Prostate gland (tissue), 2 donors: Measurements from ENCODE around the gene PSKH1. TPM values are rescaled to one million over a fixed set of nuclear protein-coding genes. Genes with fewer than 3 reads are reported as not detected.

Experiments used
- DNase-seq: peaks from one replicate; pipeline ENCODE4 v3.0.0-alpha.2; 2019; ENCODE audit warnings: low spot score
- H3K27ac ChIP-seq, 2 donors: fragments of 200-600 bp; sonication (generic); 2 replicates each; pipeline ENCODE4 v1.5.1; 2017 to 2019
- H3K27me3 ChIP-seq: fragments of 200-600 bp; sonication (generic); replicated peaks from 2 replicates; pipeline ENCODE4 v1.5.1; 2019; ENCODE audit not compliant: insufficient read depth
- H3K36me3 ChIP-seq, 2 donors: fragments of 200-600 bp; sonication (generic); 1 replicate in 1 of 2; 2 replicates in 1 of 2; pipeline versions ENCODE4 v1.5.1 to v1.8.1; 2017 to 2019
- H3K4me1 ChIP-seq: fragments of 200-600 bp; sonication (generic); replicated peaks from 2 replicates; pipeline ENCODE4 v1.5.1; 2019
- H3K4me3 ChIP-seq, 2 donors: fragments of 200-600 bp; sonication (generic); 2 replicates each; pipeline ENCODE4 v1.5.1; 2017 to 2019
- H3K9me3 ChIP-seq: fragments of 200-600 bp; sonication (generic); 2 replicates; pipeline ENCODE4 v1.5.1; 2017
- CTCF ChIP-seq, 4 experiments: fragments of 200-600 bp in 2 of 4; fragments of 450-650 bp in 2 of 4; sonication (generic) in 2 of 4; IDR thresholded peaks; 1 replicate in 3 of 4; 2 replicates in 1 of 4; pipeline ENCODE4 v1.5.1; 2016 to 2019; ENCODE audit warnings: antibody characterized with exemption in 4 of 4, mild to moderate bottlenecking in 2 of 4, moderate library complexity in 2 of 4
- POLR2A ChIP-seq: fragments of 450-650 bp; IDR thresholded peaks from one replicate; pipeline ENCODE4 v1.6.1; 2016; ENCODE audit warnings: antibody characterized with exemption, mild to moderate bottlenecking
- POLR2AphosphoS5 ChIP-seq: sonication (generic); formaldehyde crosslinking; IDR thresholded peaks from one replicate; pipeline ENCODE4 v1.6.1; 2017; ENCODE audit warnings: antibody characterized with exemption
- WGBS: methylation state at CpG from one replicate; pipeline ENCODE4 v1.1.5; 2018; 5-methylcytosine and 5-hydroxymethylcytosine counted together
- intact Hi-C: fragments of 100-400 bp; cut with DNase I; formaldehyde crosslinking; loops from one replicate; pipeline ENCODE4 v1.14.2; 2022
- total RNA-seq, 2 donors: library from RNA; depleted of rRNA; stranded (reverse); fragments of >200 nt; gene quantifications; one replicate each; pipeline ENCODE4 v1.1.0, GENCODE V29; 2016

The PSKH1 gene
- total RNA-seq, 2 donors from 2014 or later = 16.7 to 53.2 TPM

DNA sequence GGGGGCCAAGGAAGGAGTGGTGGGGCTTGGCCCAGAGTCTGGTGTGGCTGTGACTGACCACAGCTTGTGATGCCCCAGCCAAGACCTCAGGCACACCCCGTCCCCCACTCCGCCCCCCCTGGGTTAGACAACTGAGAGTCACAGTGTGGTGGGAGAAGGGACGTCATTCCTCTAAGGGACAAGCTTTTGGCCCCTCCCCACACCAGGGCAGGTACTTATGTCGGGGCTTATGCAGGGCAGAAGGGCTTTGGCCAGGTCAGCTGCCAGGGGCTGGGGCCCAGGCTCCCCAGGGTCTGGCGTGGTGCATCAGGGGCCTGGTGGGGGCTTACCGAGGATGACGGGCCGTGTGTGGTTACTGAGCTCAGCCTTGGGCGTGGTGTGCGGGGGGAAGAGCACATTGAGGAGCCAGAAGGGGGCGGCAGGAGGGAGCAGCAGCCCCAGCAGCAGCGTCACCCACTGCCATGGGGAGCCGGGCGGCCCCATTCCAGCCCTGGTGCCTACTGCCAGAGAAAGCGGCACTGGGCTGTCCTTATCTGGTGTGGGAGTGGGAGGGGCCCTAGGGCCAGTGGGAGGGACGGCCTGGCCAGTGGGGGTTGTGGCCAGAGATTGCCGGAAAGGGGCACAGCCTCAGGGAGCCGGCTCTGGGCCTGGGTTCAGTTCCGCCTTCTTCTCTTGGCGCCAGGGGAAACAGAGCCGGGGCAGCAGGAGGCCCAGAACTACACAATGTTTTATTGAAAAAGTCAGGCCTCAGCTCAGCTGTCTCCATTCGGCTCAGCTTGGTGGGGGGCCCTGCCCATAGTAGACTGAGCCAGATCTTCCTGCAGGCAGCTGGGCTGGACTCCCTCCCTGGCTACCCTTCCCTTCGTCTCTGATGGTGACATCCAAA is 50.8 kb downstream of the PSKH1 start, which contains the start of gene LCAT:
LCAT (minus strand) TSS at position 502 of the 886 bp plus-strand sequence; CDS start at position 483, 19 bp downstream.
- intact Hi-C loops = no loop called here
- no peaks in the 10 kb centered on the region for H3K4me1 ChIP-seq
- H3K27me3 ChIP-seq = no peaks in the 10 kb centered on the region
- H3K9me3 ChIP-seq = no peaks in the 10 kb centered on the region
- TF ChIP-seq CTCF (IDR thresholded peaks at IDR 0.05) = no peak
- no peak for TF ChIP-seq POLR2A
- TF ChIP-seq POLR2AphosphoS5 = peak; percentile 24
- peaks cover 14 to 38% of the 10 kb centered on the region in 2 donors for H3K36me3 ChIP-seq
- H3K27ac ChIP-seq = peak within 1 kb of the TSS; percentile 51 to 59
- 35% methylated on average over 22 of the region's 23 CpGs for WGBS
- DNase-seq = no peak
- H3K4me3 ChIP-seq = no peak within 1 kb of the TSS

- H3K9me3 ChIP-seq = no peaks in the 10 kb centered on the region
- H3K4me1 ChIP-seq = no peaks in the 10 kb centered on the region
- TF ChIP-seq POLR2A (no peak), CTCF (IDR thresholded peaks at IDR 0.05) (no peak), POLR2AphosphoS5 (no peak)
- WGBS = 89% methylated on average over 24 of the region's 24 CpGs
- no peak for DNase-seq
- H3K36me3 ChIP-seq = peaks cover 21 to 40% of the 10 kb centered on the region in 2 donors
- no peak overlapping the region for H3K4me3 ChIP-seq
- no peaks in the 10 kb centered on the region for H3K27me3 ChIP-seq
- intact Hi-C loops = no loop called here
- peak overlapping the region; percentile 33 to 59 for H3K27ac ChIP-seq
These were observed 51.8 kb downstream of the PSKH1 start for GRCh38 chr16:67944690-67945391.

GRCh38 chr16:67945392-67945933 is 52.4 kb downstream of the PSKH1 start:
- intact Hi-C loops = no loop called here
- no peak for DNase-seq
- Histone ChIP-seq H3K27me3 (no peaks in the 10 kb centered on the region), H3K27ac (peak overlapping the region in 1 of 2 donors; percentile 59), H3K4me1 (no peaks in the 10 kb centered on the region), H3K9me3 (no peaks in the 10 kb centered on the region), H3K36me3 (peaks cover 27 to 40% of the 10 kb centered on the region in 2 donors), H3K4me3 (no peak overlapping the region)
- TF ChIP-seq POLR2A = no peak
- TF ChIP-seq POLR2AphosphoS5 = no peak
- no peak for TF ChIP-seq CTCF (IDR thresholded peaks at IDR 0.05)
- WGBS = 89% methylated on average over 24 of the region's 24 CpGs

GRCh38 chr16:67946128-67946569 is 53.1 kb downstream of the PSKH1 start:
- Histone ChIP-seq H3K4me1 (no peaks in the 10 kb centered on the region), H3K36me3 (peaks cover 28 to 40% of the 10 kb centered on the region in 2 donors), H3K4me3 (no peak overlapping the region), H3K9me3 (no peaks in the 10 kb centered on the region), H3K27ac (no peak overlapping the region), H3K27me3 (no peaks in the 10 kb centered on the region)
- TF ChIP-seq POLR2A (no peak), CTCF (IDR thresholded peaks at IDR 0.05) (no peak), POLR2AphosphoS5 (no peak)
- intact Hi-C loops = no loop called here
- WGBS = 96% methylated on average over 20 of the region's 20 CpGs
- no peak for DNase-seq
